ENCODE data around the gene INSYN2B. TPM values are rescaled to one million over a fixed set of nuclear protein-coding genes. Genes with fewer than 3 reads are reported as not detected.

The INSYN2B gene
- 1 to 10 TPM in 1 of 2 donors, under 1 TPM in 1; 0.29 to 1.1 TPM for total RNA-seq
- long read RNA-seq = 0 reads

DNA sequence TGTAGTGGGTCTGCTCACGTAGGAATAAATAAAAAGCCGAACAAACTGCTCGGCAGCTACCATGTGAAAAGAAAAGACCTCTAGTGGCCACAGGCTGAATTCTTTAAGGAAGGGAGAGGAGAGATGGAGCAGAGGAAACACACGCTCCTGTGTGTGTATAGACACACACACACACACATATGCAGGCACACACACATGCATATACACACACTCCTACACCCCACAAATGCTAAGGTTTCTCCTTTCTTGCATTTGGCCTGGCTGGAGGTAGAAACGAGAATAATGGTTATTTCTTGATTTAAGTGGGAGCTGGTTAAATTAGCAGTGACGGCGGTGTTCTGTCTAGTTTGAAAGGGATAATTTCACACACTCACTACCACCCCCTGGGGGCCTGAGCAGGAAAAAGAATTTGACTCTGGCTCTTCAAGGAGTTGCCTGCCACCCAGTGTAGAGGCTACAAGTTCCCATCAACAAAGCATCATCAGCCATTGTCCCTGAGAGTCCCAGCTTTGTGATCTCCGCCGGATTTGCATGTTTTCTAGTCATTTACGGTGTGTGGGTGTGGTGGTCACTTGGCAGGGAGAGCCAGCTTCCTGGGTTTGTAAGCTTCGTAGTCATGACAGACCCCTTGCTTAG lies at the start of gene INSYN2B:
INSYN2B (minus strand) TSS at position 78 of the 636 bp plus-strand sequence. CDS start 96,597 bp downstream, outside the sequence.
- peak; percentile 50 for DNase-seq
- intact Hi-C loops (cut with DNase I) = loop anchor here (2.0 to 5.0 kb wide), 2 partner anchors 278 kb away; no protein-coding TSS in a partner anchor
- peak; percentile 88 to 93 for ATAC-seq

DNA sequence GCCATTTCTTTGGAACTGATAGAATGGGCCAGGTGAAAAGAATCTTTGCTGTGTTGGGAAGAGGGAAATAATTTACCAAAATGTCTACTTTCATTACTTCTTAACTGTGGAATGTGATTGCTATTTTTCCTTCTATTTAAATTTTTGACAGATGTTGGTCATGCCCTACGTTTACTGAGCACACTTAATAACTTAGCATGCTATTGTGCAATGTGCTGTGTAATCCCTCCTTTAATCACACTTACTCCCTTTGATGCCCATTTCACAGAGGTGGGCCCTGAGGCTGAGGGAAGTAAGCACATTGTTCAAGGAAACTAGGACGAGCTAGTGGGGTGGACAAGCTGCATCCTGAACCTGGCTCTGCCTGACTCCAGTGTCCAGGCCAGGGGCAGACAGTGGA lies 47.8 kb upstream of the INSYN2B start:
- intact Hi-C loops (cut with DNase I) = no loop called here
- ATAC-seq (no peak), DNase-seq (no peak)

DNA sequence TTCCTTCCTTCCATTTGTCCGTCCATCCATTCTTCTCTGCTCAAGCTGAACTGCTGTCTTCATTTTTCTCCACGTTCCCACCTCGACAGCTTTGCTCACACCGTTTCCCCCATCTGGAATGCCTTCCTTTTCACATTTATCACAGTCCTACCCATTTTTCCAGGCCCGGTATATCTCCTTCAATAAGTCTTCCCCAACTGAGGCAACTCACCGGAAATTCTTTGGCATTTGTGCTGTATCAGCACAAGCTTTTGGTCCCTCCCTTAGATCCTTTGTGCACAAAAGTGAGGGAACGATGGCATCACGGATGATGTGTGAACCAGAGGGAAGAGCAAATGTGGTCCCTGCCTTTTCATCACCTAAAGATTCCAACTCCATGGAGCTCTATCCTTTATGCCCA lies 45.6 kb upstream of the INSYN2B start:
- intact Hi-C loops (cut with DNase I) = no loop called here
- ATAC-seq (no peak), DNase-seq (no peak)

DNA sequence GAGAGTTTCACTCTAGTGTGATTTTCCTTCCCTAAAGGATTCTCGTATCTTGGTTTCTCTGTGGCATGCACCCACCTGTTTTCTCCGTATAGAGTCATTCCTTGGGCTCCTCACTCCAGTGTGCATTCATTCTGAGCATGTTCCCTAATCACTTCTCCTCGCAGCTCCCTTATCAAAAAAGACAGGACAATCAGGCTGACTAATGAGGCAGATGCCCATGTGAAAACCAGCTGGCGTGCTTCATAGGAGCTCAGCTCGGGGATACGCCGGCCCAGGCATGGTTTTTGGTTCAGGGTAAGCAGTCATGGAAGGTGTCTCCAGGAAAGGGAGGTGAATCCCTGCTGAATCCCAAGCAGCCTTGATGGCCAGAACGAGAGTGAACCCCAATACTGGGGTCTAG lies 41.2 kb upstream of the INSYN2B start:
- ATAC-seq (no peak), DNase-seq (no peak)
- intact Hi-C loops (cut with DNase I) = no loop called here

DNA sequence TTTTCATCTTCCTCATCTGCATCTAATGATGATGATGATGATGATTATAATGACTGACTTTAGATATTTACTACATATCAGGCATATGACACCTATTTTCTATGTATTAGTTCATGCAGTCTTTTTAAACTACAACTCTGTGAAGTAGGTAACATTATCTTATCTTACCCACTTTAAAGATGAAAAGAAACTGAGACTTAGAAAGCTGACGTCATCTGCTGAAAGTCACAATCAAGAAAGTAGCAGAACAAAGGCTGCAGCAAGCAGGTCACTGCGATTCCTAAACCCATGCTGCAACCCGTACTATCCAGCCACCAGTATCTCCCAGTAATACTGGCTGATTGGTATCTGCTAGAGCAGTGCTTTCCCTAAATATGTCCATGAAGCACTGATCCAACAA lies 40.1 kb upstream of the INSYN2B start:
- no peak for DNase-seq
- intact Hi-C loops (cut with DNase I) = no loop called here
- ATAC-seq = no peak

DNA sequence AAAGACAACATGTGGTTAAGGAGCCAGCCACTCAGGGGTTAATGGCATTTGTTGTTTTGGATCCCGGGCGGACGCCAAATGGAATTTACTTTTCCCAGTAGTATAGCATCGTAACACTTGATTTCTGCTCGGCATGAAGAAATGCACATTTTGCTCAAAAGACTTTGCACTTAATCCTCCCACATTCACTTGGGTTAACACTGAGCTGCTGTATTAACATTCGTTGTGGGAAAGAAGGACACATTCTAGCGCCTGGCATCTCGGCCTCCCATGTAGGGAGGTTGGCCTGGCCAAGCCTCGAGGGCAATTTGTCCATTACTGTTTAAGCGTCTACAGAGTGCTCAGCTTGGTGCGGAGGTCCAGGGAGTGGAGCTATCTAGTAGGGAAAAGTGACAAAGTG lies 32.3 kb upstream of the INSYN2B start:
- DNase-seq = no peak
- intact Hi-C loops (cut with DNase I) = no loop called here
- ATAC-seq = no peak

DNA sequence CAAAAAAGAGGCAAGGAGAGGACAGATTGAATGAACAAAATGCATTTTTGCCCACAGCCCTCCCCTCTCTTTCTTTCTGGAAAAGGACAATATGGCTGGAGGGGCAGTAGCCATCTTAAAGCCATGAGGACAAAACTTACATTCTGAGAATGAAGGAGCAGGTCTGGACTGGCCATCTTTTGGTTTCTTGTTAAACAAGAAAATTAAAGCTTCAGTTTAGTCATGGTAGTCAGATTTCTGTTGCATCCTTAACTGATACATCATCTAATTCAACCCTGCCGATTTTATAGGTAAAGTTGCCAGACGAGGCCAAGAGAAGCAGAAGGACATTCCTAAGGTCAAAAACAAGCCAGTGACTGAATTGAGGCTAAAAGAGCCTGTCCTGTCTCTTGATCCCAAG lies 31.5 kb upstream of the INSYN2B start:
- intact Hi-C loops (cut with DNase I) = no loop called here
- ATAC-seq (no peak), DNase-seq (no peak)

DNA sequence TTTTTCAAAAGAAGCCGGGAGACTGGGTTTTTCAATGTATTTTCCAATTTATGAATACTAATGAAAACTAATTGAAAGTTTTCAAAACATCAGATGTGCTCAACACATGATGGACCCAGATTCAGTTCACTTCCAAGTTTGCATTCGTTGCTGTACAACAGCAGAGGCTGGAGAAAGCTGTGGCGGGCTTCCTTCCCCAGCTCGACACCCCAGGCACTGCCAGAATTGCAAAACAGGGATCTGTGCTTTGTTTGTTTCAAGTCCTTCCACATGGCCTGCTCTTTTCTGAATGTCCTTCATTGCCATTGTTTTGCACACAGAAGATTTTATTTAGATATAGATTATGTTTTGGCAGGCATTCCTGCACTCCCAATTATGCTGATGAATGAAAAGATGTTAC lies 30.3 kb upstream of the INSYN2B start:
- DNase-seq (no peak), ATAC-seq (no peak)
- intact Hi-C loops (cut with DNase I) = no loop called here

DNA sequence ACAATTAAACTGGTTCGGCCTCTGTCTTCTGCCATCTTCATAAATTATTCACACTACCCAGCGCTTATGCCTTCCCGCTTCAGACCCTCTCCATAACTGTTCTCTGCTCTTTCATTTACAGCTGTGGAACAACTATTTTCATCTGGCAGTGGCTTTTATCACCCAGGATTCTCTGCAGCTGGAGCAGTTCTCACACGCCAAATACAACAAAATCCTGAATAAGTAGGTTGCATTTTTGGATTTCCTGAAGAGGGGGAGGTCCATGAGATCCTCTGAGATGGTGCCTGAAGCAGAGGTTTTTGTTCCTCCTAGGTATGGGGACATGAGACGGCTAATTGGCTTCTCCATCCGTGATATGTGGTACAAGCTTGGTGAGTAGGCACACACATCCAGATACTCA lies 28.1 kb upstream of the INSYN2B start:
- ATAC-seq (peak in 1 of 2 donors; percentile 12), DNase-seq (no peak)
- intact Hi-C loops (cut with DNase I) = no loop called here

DNA sequence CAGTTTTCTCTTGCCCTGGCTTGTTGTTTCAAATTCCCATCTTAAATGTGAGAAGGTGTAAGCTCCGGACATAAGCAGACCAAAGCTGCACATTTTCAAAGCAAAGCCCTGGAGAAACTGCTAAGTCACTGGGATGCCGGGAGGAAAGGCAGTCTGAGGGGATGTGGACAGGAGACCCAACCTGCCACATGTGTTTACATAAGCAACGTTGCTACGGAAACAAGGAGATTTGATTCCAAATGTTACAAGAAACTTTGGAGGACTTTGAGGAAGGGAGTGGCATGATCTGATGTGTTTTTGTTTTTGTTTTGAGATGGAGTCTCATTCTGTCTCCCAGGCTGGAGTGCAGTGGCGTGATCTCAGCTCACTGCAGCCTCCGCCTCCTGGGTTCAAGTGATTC lies 25.7 kb upstream of the INSYN2B start:
- DNase-seq = no peak
- intact Hi-C loops (cut with DNase I) = no loop called here
- ATAC-seq = no peak

DNA sequence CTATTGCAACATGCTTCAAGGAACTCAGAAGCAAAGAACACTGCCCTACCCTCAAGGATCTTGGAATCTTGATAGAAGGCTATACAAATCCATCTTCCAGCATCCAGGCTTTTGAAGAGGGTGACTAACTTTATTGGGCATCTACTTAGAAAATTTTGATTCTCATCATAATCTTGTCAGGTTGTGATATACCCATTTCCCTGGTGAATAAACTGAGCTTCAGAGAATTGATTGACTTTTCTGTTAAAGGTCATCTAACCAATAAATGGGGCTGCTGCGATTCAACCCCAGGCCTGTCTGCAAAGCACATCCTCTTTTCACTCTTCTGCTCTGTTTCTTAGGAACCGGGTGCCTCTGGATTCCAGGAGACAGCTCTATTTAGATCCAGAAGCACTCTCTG lies 19.9 kb upstream of the INSYN2B start:
- DNase-seq (no peak), ATAC-seq (no peak)
- intact Hi-C loops (cut with DNase I) = no loop called here

DNA sequence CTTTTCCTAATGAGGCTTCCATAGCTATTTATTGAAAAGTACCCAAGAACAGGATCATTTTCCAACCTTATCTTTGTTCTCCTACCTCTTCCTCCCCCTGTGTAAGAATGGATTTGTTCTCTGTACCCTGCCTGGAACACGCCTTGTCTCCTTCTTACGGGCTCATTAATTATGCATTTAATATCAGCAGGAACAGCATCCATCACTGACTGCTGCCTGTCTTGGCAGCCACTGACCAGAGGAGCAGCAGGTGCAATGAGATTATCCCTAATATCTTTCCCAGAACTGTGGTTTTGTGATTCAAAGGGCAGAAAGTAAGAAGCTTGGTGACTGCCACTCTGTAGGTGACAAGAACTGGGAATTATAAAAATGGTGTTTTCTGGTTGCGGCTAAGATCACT lies 19.3 kb upstream of the INSYN2B start:
- ATAC-seq (no peak), DNase-seq (no peak)
- intact Hi-C loops (cut with DNase I) = no loop called here

DNA sequence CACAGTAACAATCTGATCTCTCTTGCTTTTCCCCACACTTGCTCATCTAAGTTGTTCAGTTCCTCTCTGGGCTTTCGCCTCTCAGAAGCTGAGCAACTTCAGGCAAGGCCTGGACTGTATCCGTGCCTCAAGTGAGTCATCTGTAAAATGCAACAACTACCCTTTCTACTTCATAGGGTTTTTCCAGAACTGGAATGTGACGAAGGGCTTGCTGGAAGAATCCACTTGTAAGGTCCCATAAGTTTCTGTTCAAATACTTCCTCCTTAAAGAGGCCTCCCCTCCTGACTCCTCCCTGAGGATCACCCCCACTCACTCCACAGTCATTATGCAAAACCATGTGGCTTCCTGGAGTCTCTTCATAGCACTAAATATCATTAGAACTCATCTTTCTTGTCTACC lies 17.5 kb upstream of the INSYN2B start:
- ATAC-seq (no peak), DNase-seq (no peak)
- intact Hi-C loops (cut with DNase I) = no loop called here

DNA sequence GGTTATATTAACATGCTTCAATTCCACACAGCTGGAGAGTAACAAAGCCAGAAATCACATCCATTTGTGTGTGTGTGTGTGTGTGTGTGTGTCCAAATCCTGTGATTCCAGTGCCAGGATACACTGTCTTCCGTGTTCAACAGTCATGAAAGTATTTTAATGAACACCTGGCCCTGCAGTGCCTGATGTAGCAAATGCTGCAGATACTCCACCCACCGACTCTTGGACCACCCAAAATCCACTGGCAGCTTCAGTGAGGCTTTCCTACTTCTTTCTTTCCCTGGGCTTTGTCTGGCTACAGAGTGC lies 13.1 kb upstream of the INSYN2B start:
- intact Hi-C loops (cut with DNase I) = no loop called here
- DNase-seq = no peak
- ATAC-seq = no peak

DNA sequence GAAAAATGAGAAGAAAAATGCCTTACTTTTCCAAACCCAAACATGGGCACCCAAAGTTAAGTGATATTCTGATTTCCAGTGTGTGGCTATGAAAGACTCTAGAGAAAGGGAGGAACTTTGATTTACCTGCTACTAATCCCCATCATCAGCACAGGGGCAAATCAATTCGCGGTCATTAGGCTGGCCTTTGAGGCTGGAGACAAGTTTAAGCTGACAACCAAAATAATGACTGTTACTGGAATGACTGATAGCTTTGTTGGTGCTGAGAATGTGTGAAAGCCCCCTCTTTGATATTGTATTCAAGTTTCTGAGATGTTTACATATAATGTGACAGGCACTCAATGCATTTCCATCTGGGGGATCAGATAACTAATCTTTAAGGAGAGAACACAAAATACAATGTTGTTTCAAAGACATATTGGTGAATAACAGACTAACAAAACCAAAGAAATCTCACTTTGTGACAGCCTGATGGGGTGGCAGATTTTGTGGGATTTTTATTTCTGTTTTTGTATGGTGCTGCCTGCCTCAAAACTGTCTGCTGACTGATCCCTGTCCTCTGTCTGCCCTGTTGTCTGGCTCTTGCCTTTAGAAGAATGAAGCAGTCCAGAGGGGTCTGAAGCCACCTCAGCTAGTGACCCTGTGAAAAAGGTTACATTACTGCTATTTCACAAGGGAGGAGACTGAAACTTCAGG lies 12.6 kb upstream of the INSYN2B start:
- intact Hi-C loops (cut with DNase I) = no loop called here
- ATAC-seq (no peak), DNase-seq (no peak)

DNA sequence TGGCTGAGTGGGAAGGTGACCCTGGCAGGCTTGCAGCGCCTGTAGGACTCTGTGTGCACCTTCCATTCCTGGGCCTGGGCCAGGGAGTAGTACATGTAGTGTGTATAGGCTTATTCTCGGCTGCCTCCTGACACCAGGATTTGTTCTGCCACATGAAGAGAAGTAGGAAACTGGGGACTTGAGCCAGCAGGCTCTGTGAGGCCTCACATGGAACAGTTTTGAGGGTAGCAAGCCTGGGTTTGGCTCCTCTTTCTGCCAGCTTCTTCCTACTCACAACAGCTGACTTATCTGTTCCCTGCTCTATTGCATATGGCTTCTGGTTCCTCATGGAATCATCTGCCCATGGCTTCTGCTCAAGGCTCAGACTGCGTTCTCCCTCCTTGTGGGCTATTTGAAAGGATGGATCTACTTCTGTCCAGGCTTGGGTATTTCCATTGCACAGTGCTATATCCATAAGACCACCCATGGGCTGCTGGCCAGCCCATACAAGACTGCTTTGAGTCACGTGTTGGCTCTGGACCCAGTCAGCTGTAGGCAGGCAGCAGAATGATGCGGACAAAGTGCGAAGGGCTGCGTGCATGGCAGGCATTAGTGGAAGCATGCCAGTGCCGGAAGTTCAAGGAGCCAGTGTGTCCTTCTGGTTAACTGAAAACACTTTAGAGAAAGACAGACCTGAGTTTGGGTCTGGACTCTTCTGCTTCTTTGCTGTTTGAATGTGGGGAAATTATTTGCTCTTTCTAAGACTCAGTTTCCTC lies 11.0 kb upstream of the INSYN2B start:
- DNase-seq (no peak), ATAC-seq (no peak)
- intact Hi-C loops (cut with DNase I) = no loop called here

DNA sequence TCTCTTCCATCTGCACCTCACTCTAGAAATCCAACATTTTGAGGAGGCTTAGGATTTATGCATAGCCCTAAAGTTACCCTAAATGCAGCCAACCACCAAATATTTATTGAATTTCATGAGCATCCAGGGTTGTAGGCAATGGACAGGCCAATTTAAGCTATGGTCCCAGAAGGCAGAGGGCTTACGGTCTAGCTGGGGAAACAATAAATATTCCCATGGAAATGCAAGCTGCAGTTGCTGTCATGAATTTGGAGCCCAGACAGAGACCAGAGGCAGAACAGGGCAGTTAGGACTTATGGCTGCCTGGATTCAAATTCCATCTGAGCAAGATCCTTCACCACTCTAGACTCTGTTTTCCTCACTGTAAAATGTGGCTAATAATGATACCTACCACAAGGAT lies 9.1 kb upstream of the INSYN2B start:
- intact Hi-C loops (cut with DNase I) = no loop called here

DNA sequence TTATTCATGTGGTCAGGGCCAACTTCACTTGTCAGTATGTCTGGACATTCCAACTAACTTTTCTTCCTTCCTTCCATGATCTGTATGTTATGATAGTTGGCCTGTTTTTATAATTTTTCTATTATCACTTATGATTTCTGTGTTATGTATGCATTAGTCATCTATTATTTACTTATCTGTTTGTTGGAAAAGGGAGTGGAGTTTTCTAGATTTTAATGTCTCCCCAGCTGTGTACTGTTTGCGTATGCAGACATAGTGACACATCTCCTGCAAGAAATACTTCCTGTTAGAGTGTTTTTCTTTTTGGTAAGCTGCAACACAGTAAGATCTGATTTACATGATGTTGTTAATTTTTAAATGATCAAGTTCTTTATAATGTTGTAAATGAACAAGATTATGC lies 8.7 kb upstream of the INSYN2B start:
- DNase-seq (no peak), ATAC-seq (no peak)
- intact Hi-C loops (cut with DNase I) = no loop called here

More for the DNA sequence above, 9.1 kb upstream of the INSYN2B start:
- DNase-seq = no peak
- no peak for ATAC-seq

DNA sequence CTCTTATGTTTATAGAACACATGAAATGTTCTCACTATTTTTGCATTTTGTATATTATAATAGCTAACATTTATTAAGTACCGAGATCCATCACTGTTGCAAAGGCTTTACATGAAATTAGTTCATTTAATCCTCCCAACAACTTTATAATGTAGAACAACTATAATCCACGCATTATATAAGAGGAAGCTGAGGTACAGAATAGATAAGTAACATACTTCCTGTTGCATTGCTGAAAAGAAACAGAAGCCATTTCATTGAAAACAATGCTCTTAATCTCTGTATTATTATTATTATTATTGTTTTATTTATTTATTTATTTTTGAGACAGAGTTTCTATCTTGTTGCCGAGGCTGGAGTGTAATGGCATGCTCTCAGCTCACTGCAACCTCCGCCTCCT lies 7.9 kb upstream of the INSYN2B start:
- ATAC-seq = no peak
- no peak for DNase-seq
- intact Hi-C loops (cut with DNase I) = no loop called here

DNA sequence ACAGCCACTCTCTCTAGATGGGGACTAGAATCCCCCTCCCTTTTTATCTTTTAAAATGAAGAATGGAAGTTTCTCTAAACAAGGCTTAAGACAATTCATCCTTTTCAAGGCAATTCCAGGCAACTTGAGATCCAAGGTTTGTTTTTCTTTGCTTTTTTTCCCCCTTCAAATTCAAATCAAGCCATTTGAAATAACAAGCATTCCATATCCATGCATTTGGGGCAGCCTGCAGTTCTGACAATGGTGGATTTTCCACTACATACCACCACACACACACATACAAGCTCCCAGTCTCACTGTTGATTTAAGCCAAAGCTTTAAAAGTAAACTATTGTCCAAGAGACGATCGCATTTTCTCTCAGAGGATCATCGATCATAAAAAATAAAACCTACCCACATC lies 424 bp downstream of the INSYN2B start:
- no peak for ATAC-seq
- DNase-seq = no peak
- intact Hi-C loops (cut with DNase I) = loop anchor here (2.0 to 5.0 kb wide), 2 partner anchors 277 to 278 kb away; no protein-coding TSS in a partner anchor

DNA sequence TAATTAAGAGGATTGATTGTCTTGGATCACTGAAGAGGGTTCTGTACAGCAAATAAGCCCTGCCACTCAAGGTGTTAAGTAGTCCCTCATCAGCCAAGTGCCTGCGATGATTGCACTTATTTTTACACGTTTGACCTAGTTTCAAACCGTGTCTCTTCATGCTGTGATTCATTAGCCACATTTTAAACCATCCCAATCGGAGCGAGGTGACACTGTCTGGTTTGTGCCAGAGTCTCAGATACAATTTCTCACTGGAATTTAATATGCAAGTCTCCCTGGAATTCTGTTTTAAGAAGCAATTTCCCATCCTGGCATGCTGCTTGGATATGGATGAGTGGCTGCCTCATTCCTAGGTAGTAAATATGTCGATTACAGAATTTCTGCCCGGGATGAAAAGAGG lies 1.6 kb downstream of the INSYN2B start:
- no peak for DNase-seq
- intact Hi-C loops (cut with DNase I) = no loop called here
- no peak for ATAC-seq
